HEK293T (cell line): ENCODE data around the gene GMPR2.

Experiments used
- ARNT ChIP-seq: fragments of 450-650 bp; IDR thresholded peaks from 2 replicates; pipeline ENCODE4 v1.6.1; 2017; ENCODE audit warnings: mild to moderate bottlenecking
- ELF4 ChIP-seq: fragments of 450-650 bp; IDR thresholded peaks from 2 replicates; pipeline ENCODE4 v1.6.1; 2017; ENCODE audit warnings: antibody characterized with exemption
- FOXA1 ChIP-seq: fragments of 450-650 bp; IDR thresholded peaks from 2 replicates; pipeline ENCODE4 v1.6.1; 2016; ENCODE audit warnings: mild to moderate bottlenecking
- FOXM1 ChIP-seq: fragments of 450-650 bp; IDR thresholded peaks from 2 replicates; pipeline ENCODE4 v1.6.1; 2017; ENCODE audit warnings: mild to moderate bottlenecking, borderline replicate concordance
- HDGF ChIP-seq: fragments of 450-650 bp; IDR thresholded peaks from 2 replicates; pipeline ENCODE4 v1.6.1; 2017; ENCODE audit warnings: antibody characterized with exemption, borderline replicate concordance
- NFRKB ChIP-seq: fragments of 450-650 bp; IDR thresholded peaks from 2 replicates; pipeline ENCODE4 v1.6.1; 2016; ENCODE audit warnings: mild to moderate bottlenecking, moderate library complexity
- SP1 ChIP-seq: fragments of 450-650 bp; IDR thresholded peaks from 2 replicates; pipeline ENCODE4 v1.6.1; 2017
- TARDBP ChIP-seq: fragments of 450-650 bp; IDR thresholded peaks from 2 replicates; pipeline ENCODE4 v1.6.1; 2016
- ZNF384 ChIP-seq: fragments of 450-650 bp; IDR thresholded peaks from 2 replicates; pipeline ENCODE4 v1.6.1; 2016

GRCh38 chr14:24259282-24260025, 26.7 kb downstream of the GMPR2 start:
- TF ChIP-seq SP1 (no peak), TARDBP (no peak), FOXM1 (no peak), HDGF (no peak), ELF4 (no peak), NFRKB (no peak), ZNF384 (no peak), ARNT (no peak), FOXA1 (no peak)
